Measurements from ENCODE around the gene SHMT2. TPM values are rescaled to one million over a fixed set of nuclear protein-coding genes. Genes with fewer than 3 reads are reported as not detected.

Gene SHMT2
- total and polyA plus RNA-seq, 2 experiments from 2014 or later: 59.9 to 110 TPM

DNA sequence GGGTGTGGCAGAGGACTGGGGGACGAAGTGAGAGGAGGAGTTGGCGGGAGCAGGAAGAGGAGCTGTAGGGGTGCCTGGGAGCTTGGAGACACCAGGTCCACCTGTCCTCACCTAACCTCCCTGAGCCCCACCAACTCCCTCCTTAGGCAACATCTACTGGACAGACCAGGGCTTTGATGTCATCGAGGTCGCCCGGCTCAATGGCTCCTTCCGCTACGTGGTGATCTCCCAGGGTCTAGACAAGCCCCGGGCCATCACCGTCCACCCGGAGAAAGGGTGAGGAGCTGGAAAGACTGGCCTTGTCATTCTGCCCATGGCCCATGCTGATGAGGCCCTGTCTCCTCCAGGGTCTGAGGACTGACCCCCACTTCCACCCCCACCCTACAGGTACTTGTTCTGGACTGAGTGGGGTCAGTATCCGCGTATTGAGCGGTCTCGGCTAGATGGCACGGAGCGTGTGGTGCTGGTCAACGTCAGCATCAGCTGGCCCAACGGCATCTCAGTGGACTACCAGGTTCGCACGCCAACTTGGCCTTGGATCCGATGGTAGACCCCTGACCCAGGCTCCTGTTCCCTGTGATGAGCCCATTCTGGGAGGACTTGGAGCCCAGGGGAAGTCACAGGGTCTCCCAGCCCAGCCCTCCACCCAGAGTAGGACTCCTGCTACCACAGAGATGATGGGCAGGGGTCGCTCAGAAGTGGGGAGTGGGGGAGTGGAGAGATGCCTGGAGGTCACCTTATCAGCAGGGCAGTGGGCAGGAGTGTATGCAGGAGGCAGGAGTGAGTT is 45.4 kb upstream of the SHMT2 start:
- no peak for DNase-seq (ENCODE audit: low read depth in 1 of 2, low spot score in 1 of 2)
- no peak overlapping the region for H3K27ac ChIP-seq
- H3K36me3 ChIP-seq: peaks cover 44% of the 10 kb centered on the region
- no peak overlapping the region for H3K4me3 ChIP-seq
- TF ChIP-seq, protein P1, sequence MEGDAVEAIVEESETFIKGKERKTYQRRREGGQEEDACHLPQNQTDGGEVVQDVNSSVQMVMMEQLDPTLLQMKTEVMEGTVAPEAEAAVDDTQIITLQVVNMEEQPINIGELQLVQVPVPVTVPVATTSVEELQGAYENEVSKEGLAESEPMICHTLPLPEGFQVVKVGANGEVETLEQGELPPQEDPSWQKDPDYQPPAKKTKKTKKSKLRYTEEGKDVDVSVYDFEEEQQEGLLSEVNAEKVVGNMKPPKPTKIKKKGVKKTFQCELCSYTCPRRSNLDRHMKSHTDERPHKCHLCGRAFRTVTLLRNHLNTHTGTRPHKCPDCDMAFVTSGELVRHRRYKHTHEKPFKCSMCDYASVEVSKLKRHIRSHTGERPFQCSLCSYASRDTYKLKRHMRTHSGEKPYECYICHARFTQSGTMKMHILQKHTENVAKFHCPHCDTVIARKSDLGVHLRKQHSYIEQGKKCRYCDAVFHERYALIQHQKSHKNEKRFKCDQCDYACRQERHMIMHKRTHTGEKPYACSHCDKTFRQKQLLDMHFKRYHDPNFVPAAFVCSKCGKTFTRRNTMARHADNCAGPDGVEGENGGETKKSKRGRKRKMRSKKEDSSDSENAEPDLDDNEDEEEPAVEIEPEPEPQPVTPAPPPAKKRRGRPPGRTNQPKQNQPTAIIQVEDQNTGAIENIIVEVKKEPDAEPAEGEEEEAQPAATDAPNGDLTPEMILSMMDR (IDR thresholded peaks at IDR 0.05; ENCODE audit: low read depth, low read length): no peak
- H3K4me1 ChIP-seq (ENCODE audit: low read depth): no peaks in the 10 kb centered on the region
- H3K9me3 ChIP-seq (ENCODE audit: low read depth): no peaks in the 10 kb centered on the region
- H3K27me3 ChIP-seq: no peaks in the 10 kb centered on the region

DNA sequence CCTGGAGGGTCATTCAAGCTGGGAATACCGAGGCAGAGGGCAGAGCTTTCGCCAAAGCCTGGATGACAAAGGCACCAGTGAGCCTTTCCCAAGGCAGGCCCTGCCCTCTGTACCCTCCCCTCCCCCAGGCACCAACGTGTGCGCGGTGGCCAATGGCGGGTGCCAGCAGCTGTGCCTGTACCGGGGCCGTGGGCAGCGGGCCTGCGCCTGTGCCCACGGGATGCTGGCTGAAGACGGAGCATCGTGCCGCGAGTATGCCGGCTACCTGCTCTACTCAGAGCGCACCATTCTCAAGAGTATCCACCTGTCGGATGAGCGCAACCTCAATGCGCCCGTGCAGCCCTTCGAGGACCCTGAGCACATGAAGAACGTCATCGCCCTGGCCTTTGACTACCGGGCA is 44.1 kb upstream of the SHMT2 start:
- H3K9me3 ChIP-seq (ENCODE audit: low read depth): no peaks in the 10 kb centered on the region
- peaks cover 42% of the 10 kb centered on the region for H3K36me3 ChIP-seq
- no peak overlapping the region for H3K27ac ChIP-seq
- no peaks in the 10 kb centered on the region for H3K4me1 ChIP-seq (ENCODE audit: low read depth)
- H3K4me3 ChIP-seq: no peak overlapping the region
- H3K27me3 ChIP-seq: no peaks in the 10 kb centered on the region
- TF ChIP-seq, protein P1 (IDR thresholded peaks at IDR 0.05; ENCODE audit: low read depth, low read length): no peak
- DNase-seq (ENCODE audit: low read depth in 1 of 2, low spot score in 1 of 2): no peak

- no peak for DNase-seq (ENCODE audit: low read depth in 1 of 2, low spot score in 1 of 2)
- Histone ChIP-seq H3K27ac (no peak overlapping the region), H3K36me3 (peaks cover 41% of the 10 kb centered on the region), H3K4me1 (ENCODE audit: low read depth) (no peaks in the 10 kb centered on the region), H3K4me3 (no peak overlapping the region), H3K9me3 (ENCODE audit: low read depth) (no peaks in the 10 kb centered on the region), H3K27me3 (no peaks in the 10 kb centered on the region)
- TF ChIP-seq, protein P1 (IDR thresholded peaks at IDR 0.05; ENCODE audit: low read depth, low read length): no peak
Observed at GRCh38 chr12:57185906-57186508, 43.5 kb upstream of the SHMT2 start.

GRCh38 chr12:57187222-57188089 is 42.1 kb upstream of the SHMT2 start:
- no peak for DNase-seq (ENCODE audit: low read depth in 1 of 2, low spot score in 1 of 2)
- TF ChIP-seq, protein P1 (IDR thresholded peaks at IDR 0.05; ENCODE audit: low read depth, low read length): no peak
- H3K36me3 ChIP-seq: peaks cover 44% of the 10 kb centered on the region

GRCh38 chr12:57188090-57188425 is 41.5 kb upstream of the SHMT2 start:
- no peak overlapping the region for H3K4me3 ChIP-seq

More at GRCh38 chr12:57187222-57188089, 42.1 kb upstream of the SHMT2 start:
- H3K4me1 ChIP-seq (ENCODE audit: low read depth): no peaks in the 10 kb centered on the region
- H3K27me3 ChIP-seq: no peaks in the 10 kb centered on the region
- no peaks in the 10 kb centered on the region for H3K9me3 ChIP-seq (ENCODE audit: low read depth)
- H3K4me3 ChIP-seq: no peak overlapping the region
- no peak overlapping the region for H3K27ac ChIP-seq

More at GRCh38 chr12:57188090-57188425, 41.5 kb upstream of the SHMT2 start:
- Histone ChIP-seq H3K4me1 (ENCODE audit: low read depth) (no peaks in the 10 kb centered on the region), H3K27me3 (no peaks in the 10 kb centered on the region), H3K27ac (no peak overlapping the region), H3K9me3 (ENCODE audit: low read depth) (no peaks in the 10 kb centered on the region), H3K36me3 (peaks cover 50% of the 10 kb centered on the region)
- TF ChIP-seq, protein P1 (IDR thresholded peaks at IDR 0.05; ENCODE audit: low read depth, low read length): no peak
- no peak for DNase-seq (ENCODE audit: low read depth in 1 of 2, low spot score in 1 of 2)

Measured in cardiac muscle cell (in vitro differentiated cells and primary cell).